ENCODE data around the gene SLC38A2.

DNA sequence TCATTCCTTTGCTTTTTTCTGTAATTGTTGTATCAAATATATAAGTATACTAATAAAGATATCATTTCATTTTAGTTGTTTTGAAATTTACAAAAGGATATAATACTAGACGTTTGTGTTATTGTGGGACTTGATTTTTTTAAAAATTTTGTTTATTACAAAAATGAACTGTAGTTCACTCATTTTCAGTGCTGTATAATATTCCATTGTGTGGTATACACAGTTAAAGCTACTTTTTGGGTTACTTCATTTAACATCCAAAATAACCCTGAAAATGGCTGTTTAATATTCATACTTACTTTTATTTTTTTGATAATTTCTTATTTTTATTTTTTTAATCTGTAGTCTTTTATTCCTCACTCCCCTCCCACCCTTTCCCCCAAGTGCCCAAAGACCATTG, 21.4 kb downstream of the SLC38A2 start:
- no peak for TF ChIP-seq CTCF (IDR thresholded peaks at IDR 0.05)
- no peak for TF ChIP-seq POLR2A (IDR thresholded peaks at IDR 0.05)

Measured in lower leg skin (tissue), 3 donors.